Stimulated activated CD8-positive, alpha-beta memory T cell treated with anti-CD3 and anti-CD28 coated beads, Interleukin-7, amount 100 ng/mL, for 48 hours (primary cell): ENCODE data around the gene MBD2.
"Not testable (repeated sequence)": the region's sequence is repeated elsewhere in the genome, so short reads cannot be mapped to it uniquely, and the experiment has no call there.

ENCODE experiments used
- DNase-seq, 2 donors: peaks; one replicate each; pipeline ENCODE4 v3.0.0-alpha.2; 2020; ENCODE audit warnings: low read depth in 1 of 2; ENCODE audit errors: extremely low read depth in 1 of 2

MBD2 gene

GRCh38 chr18:54224379-54225014 is at the start of gene MBD2:
MBD2 (minus strand) TSS chr18:54224669; CDS start chr18:54224559, 110 bp downstream.
- peak; percentile 91 to 96 for DNase-seq

GRCh38 chr18:54269893-54270844 is 45.7 kb upstream of the MBD2 start:
- peak; percentile 41 to 57 for DNase-seq

DNA sequence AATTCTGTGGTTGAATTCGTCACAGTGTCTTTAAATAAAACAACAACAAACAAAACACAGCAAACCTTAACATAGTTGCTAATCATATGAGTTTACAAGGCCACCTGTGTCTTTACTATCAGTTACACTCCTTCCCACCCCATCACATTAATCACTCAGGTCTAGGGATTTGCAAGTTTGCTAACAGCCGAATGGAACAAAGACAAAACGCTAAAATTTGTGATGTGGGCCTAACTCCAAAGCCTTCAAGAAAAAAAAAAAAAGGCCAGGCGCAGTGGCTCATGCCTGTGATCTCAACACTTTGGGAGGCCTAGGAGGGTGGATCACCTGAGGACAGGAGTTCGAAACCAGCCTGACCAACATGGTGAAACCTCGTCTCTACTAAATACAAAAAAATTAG is 44.3 kb upstream of the MBD2 start:
- DNase-seq: no peak

GRCh38 chr18:54267701-54268100 is 43.2 kb upstream of the MBD2 start:
- no peak for DNase-seq

DNA sequence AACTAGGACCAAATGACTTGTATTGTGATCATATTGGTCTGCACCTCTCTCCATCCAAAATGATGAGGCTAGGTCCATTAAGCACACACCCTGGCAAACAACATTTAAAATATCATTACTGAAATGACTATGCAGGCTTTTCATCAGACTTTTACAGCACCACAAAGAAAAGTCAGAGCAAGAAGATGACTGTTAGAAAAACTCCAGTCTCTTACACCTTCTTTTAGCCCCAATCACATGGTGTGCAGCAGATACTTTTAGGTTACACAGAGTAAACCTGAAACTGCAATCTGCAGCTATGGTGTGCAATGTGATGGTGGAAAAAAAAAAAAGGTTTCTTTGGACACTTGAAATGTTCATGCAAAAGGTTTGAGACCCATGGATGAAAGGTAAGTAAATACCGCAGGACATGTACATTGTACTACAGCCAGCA is 39.5 kb upstream of the MBD2 start:
- no peak for DNase-seq

DNA sequence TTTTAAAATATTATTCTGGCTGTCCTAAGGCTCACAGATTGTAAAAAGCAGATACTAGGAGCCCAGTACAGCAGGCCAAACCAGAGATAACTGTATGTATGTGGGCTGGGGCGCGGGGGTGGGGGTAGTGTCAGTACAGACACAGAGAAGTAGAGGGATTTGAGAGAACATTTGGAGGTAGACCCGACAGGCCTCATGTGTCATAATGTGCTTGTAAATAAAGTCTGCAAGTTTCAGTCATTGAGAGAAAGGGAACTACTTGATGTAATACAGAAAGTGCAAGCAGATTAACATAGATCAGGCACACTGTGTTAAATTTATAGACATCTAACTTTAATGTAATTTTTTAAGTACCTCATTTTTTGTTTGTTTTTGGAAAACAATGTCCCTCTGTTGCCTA is 37.4 kb upstream of the MBD2 start:
- DNase-seq: peak; percentile 23 to 61

- DNase-seq: no peak
Observed at GRCh38 chr18:54260396-54261072, 36.1 kb upstream of the MBD2 start.

- DNase-seq: not testable (repeated sequence)
Observed at GRCh38 chr18:54257818-54258217, 33.3 kb upstream of the MBD2 start.

DNA sequence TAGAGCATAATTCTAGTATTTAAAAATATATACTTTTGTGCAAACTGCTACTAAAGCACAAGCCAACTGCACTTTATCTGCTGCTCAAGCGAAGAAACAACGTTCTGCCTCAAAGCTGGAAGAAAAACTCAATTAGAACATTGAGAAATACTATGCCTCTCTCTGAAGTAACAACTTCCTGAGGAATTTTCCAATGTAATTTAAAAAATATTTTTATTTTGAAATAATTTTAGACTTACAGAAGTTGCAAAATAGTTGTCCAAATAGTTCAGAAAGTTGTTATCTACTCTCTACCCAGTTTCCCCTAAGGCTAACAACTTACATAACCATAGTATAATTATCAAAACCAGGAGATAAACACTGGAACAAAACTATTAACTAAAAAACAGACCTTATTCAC is 32.5 kb upstream of the MBD2 start:
- no peak for DNase-seq

- DNase-seq: no peak
Observed at GRCh38 chr18:54255141-54255540, 30.7 kb upstream of the MBD2 start.

GRCh38 chr18:54254265-54254758 is 29.8 kb upstream of the MBD2 start:
- no peak for DNase-seq

GRCh38 chr18:54251606-54252390 is 27.3 kb upstream of the MBD2 start:
- DNase-seq: no peak

GRCh38 chr18:54250846-54251261 is 26.4 kb upstream of the MBD2 start:
- DNase-seq: no peak

DNA sequence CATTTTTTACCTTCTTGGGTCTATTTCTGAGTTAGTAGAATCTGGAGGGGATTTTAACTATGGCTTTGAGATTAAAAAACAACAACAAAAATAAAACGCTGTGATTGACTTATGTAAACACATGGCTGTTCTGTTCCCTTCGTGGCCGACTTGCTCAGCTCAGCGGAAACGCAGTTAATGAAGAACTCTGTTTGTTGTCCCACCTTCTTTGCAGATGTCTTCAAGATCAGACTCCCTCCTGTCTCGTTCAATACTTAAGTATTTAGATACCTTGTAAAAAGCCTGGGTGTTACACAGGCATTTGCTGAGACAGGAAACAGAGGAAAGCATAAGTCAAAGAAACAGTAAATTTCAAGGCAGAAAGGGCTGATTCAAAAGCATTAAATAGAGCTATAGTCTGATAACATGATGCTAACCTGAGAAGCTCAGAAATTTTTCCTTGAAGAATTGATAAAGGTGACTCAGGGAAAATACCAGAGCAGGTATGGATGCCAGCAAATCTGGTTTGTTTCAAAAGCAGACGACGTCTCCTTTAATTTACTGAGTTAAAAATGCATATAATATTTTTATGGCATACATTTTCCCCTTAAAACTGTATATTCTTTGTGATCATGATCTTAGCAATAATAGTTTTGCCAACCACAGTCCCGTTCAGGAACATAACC is 23.2 kb upstream of the MBD2 start:
- DNase-seq: no peak

DNA sequence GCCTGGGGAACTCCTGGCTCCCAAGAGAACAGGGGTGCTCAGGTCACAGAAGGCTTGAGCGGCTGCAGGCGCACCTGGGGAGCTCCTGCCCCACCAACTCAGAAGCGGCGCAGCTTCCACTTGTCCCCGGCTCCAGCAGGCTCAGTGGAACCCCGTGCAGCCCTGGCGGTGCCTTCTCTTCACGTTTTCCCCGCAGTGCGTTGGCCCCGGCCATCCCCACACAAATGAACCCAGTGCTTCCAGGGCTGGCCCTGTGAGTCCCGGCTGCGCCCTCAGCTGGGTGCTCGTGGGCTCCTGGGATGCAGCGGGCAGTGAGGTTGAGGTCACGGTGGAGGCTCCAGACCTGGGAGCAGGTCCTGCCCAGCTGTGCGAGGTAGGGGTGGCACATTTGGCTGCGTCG is 17.9 kb upstream of the MBD2 start:
- no peak for DNase-seq

DNA sequence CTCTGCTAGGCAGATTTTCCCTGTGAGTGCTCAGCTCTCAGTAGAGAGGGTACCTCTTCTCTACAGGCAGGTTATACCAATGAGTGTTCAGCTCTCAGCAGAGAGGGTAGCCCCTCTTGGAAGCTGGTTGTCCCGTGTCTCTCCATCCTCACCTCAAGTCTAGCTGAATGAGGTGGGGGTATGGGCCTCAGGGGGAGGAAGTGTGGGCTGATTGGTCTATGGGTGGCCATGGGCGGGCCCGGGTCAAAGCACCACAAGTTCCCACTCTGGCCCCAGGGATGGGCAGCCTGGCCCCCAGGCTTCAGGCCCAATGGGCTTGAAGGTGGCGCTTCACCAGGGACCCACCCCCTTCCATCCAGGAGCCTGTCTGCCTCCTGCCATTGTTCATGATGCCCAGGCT is 17.0 kb upstream of the MBD2 start:
- DNase-seq: no peak

- DNase-seq: no peak
Observed at GRCh38 chr18:54240629-54241107, 16.2 kb upstream of the MBD2 start.

GRCh38 chr18:54239601-54240000 is 15.1 kb upstream of the MBD2 start:
- DNase-seq: no peak

DNA sequence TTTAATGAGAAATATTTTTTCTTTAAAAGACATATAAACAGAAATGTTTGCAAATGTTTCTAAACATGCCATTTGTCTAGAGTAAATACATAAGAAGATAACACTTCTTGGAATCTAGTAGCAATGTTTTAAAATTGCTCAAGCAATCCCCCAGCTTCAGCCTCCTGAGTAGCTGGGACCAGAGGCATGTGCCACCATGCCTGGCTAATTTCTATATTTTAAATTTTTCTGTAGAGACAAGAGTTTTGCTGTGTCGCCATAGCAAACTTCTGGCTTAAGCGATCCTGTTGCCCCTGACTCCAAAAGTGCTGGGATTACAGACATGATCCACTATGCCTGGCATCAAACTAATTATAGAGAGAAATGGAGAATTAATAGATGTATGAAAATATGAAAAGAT is 14.6 kb upstream of the MBD2 start:
- no peak for DNase-seq
